ENCODE measurements around the gene KIF24. TPM values are rescaled to one million over a fixed set of nuclear protein-coding genes. Genes with fewer than 3 reads are reported as not detected.
"Not testable (repeated sequence)": the region's sequence is repeated elsewhere in the genome, so short reads cannot be mapped to it uniquely, and the experiment has no call there.

The KIF24 gene
- total and polyA plus RNA-seq, 4 donors = 2.8 to 5.3 (median 3.9) TPM

GRCh38 chr9:34365282-34365681 is 36.2 kb upstream of the KIF24 start:
- Histone ChIP-seq H3K4me3 (ENCODE audit: low read depth, low read length) (no peak overlapping the region), H3K36me3 (ENCODE audit: control insufficient read depth, insufficient read depth, low read length) (peaks cover 4% of the 10 kb centered on the region), H3K9me3 (ENCODE audit: control insufficient read depth, insufficient read depth, low read length) (no peaks in the 10 kb centered on the region), H3K27ac (ENCODE audit: low read depth, low read length) (no peak overlapping the region), H3K27me3 (ENCODE audit: control insufficient read depth, insufficient read depth, low read length) (no peaks in the 10 kb centered on the region), H3K4me1 (ENCODE audit: control insufficient read depth, insufficient read depth, low read length) (peaks cover 5% of the 10 kb centered on the region)
- 100% methylated on average over 1 of the region's 2 CpGs for WGBS (ENCODE audit: insufficient coverage)
- no peak for DNase-seq (ENCODE audit: low read depth in 4 of 6, low spot score in 6 of 6)

- DNase-seq (ENCODE audit: low read depth in 4 of 6, low spot score in 6 of 6) = peak in 2 of 6 donors; percentile 6 to 38
- H3K9me3 ChIP-seq (ENCODE audit: control insufficient read depth, insufficient read depth, low read length) = no peaks in the 10 kb centered on the region
- H3K4me3 ChIP-seq (ENCODE audit: low read depth, low read length) = no peak overlapping the region
- H3K4me1 ChIP-seq (ENCODE audit: control insufficient read depth, insufficient read depth, low read length) = peaks cover 4% of the 10 kb centered on the region
- peak overlapping the region; percentile 12 for H3K27ac ChIP-seq (ENCODE audit: low read depth, low read length)
- no peaks in the 10 kb centered on the region for H3K36me3 ChIP-seq (ENCODE audit: control insufficient read depth, insufficient read depth, low read length)
- 24% methylated on average over 3 of the region's 13 CpGs for WGBS (ENCODE audit: insufficient coverage)
- H3K27me3 ChIP-seq (ENCODE audit: control insufficient read depth, insufficient read depth, low read length) = no peaks in the 10 kb centered on the region
Observed at GRCh38 chr9:34363619-34364351, 34.7 kb upstream of the KIF24 start.

GRCh38 chr9:34362614-34363214 is 33.6 kb upstream of the KIF24 start:
- Histone ChIP-seq H3K36me3 (ENCODE audit: control insufficient read depth, insufficient read depth, low read length) (no peaks in the 10 kb centered on the region), H3K4me3 (ENCODE audit: low read depth, low read length) (no peak overlapping the region), H3K4me1 (ENCODE audit: control insufficient read depth, insufficient read depth, low read length) (peaks cover 4% of the 10 kb centered on the region), H3K27ac (ENCODE audit: low read depth, low read length) (no peak overlapping the region), H3K9me3 (ENCODE audit: control insufficient read depth, insufficient read depth, low read length) (no peaks in the 10 kb centered on the region), H3K27me3 (ENCODE audit: control insufficient read depth, insufficient read depth, low read length) (no peaks in the 10 kb centered on the region)
- DNase-seq (ENCODE audit: low read depth in 4 of 6, low spot score in 6 of 6) = no peak
- WGBS (ENCODE audit: insufficient coverage) = 94% methylated on average over 2 of the region's 4 CpGs

GRCh38 chr9:34352957-34353356 is 23.9 kb upstream of the KIF24 start:
- not testable (repeated sequence) for H3K27ac ChIP-seq (ENCODE audit: low read depth, low read length); H3K27me3 ChIP-seq (ENCODE audit: control insufficient read depth, insufficient read depth, low read length); H3K4me1 ChIP-seq (ENCODE audit: control insufficient read depth, insufficient read depth, low read length); H3K4me3 ChIP-seq (ENCODE audit: low read depth, low read length); DNase-seq (ENCODE audit: low read depth in 4 of 6, low spot score in 6 of 6); H3K9me3 ChIP-seq (ENCODE audit: control insufficient read depth, insufficient read depth, low read length); H3K36me3 ChIP-seq (ENCODE audit: control insufficient read depth, insufficient read depth, low read length)
- WGBS (ENCODE audit: insufficient coverage) = 100% methylated on average over 1 of the region's 1 CpG

GRCh38 chr9:34352122-34352652 is 23.1 kb upstream of the KIF24 start:
- H3K4me3 ChIP-seq (ENCODE audit: low read depth, low read length); DNase-seq (ENCODE audit: low read depth in 4 of 6, low spot score in 6 of 6); H3K4me1 ChIP-seq (ENCODE audit: control insufficient read depth, insufficient read depth, low read length); H3K27ac ChIP-seq (ENCODE audit: low read depth, low read length); H3K27me3 ChIP-seq (ENCODE audit: control insufficient read depth, insufficient read depth, low read length); H3K36me3 ChIP-seq (ENCODE audit: control insufficient read depth, insufficient read depth, low read length); H3K9me3 ChIP-seq (ENCODE audit: control insufficient read depth, insufficient read depth, low read length): not testable (repeated sequence)
- 100% methylated on average over 4 of the region's 7 CpGs for WGBS (ENCODE audit: insufficient coverage)

- WGBS (ENCODE audit: insufficient coverage) = no CpG with 5 or more reads among the region's 3 CpGs
- H3K9me3 ChIP-seq (ENCODE audit: control insufficient read depth, insufficient read depth, low read length) = no peaks in the 10 kb centered on the region
Observed at GRCh38 chr9:34349324-34349723, 20.3 kb upstream of the KIF24 start.

GRCh38 chr9:34347800-34348158 is 18.7 kb upstream of the KIF24 start:
- no peak for DNase-seq (ENCODE audit: low read depth in 4 of 6, low spot score in 6 of 6)
- Histone ChIP-seq H3K9me3 (ENCODE audit: control insufficient read depth, insufficient read depth, low read length) (no peaks in the 10 kb centered on the region), H3K27ac (ENCODE audit: low read depth, low read length) (no peak overlapping the region), H3K27me3 (ENCODE audit: control insufficient read depth, insufficient read depth, low read length) (no peaks in the 10 kb centered on the region), H3K36me3 (ENCODE audit: control insufficient read depth, insufficient read depth, low read length) (peaks cover 14% of the 10 kb centered on the region), H3K4me3 (ENCODE audit: low read depth, low read length) (no peak overlapping the region), H3K4me1 (ENCODE audit: control insufficient read depth, insufficient read depth, low read length) (peaks cover 28% of the 10 kb centered on the region)

More at GRCh38 chr9:34349324-34349723, 20.3 kb upstream of the KIF24 start:
- Histone ChIP-seq H3K27me3 (ENCODE audit: control insufficient read depth, insufficient read depth, low read length) (no peaks in the 10 kb centered on the region), H3K36me3 (ENCODE audit: control insufficient read depth, insufficient read depth, low read length) (no peaks in the 10 kb centered on the region), H3K27ac (ENCODE audit: low read depth, low read length) (no peak overlapping the region), H3K4me1 (ENCODE audit: control insufficient read depth, insufficient read depth, low read length) (peaks cover 18% of the 10 kb centered on the region), H3K4me3 (ENCODE audit: low read depth, low read length) (no peak overlapping the region)
- DNase-seq (ENCODE audit: low read depth in 4 of 6, low spot score in 6 of 6) = no peak

- no peaks in the 10 kb centered on the region for H3K9me3 ChIP-seq (ENCODE audit: control insufficient read depth, insufficient read depth, low read length)
- DNase-seq (ENCODE audit: low read depth in 4 of 6, low spot score in 6 of 6) = no peak
- no peak overlapping the region for H3K27ac ChIP-seq (ENCODE audit: low read depth, low read length)
- H3K4me1 ChIP-seq (ENCODE audit: control insufficient read depth, insufficient read depth, low read length) = peaks cover 32% of the 10 kb centered on the region
- H3K4me3 ChIP-seq (ENCODE audit: low read depth, low read length) = no peak overlapping the region
- no peaks in the 10 kb centered on the region for H3K27me3 ChIP-seq (ENCODE audit: control insufficient read depth, insufficient read depth, low read length)
- peaks cover 14% of the 10 kb centered on the region for H3K36me3 ChIP-seq (ENCODE audit: control insufficient read depth, insufficient read depth, low read length)
- 77% methylated on average over 7 of the region's 15 CpGs for WGBS (ENCODE audit: insufficient coverage)
Observed at GRCh38 chr9:34346873-34347799, 18.1 kb upstream of the KIF24 start.

- H3K4me1 ChIP-seq (ENCODE audit: control insufficient read depth, insufficient read depth, low read length) = peaks cover 52% of the 10 kb centered on the region
- DNase-seq (ENCODE audit: low read depth in 4 of 6, low spot score in 6 of 6) = no peak
- H3K36me3 ChIP-seq (ENCODE audit: control insufficient read depth, insufficient read depth, low read length) = peaks cover 38% of the 10 kb centered on the region
- no peak overlapping the region for H3K4me3 ChIP-seq (ENCODE audit: low read depth, low read length)
- no CpG with 5 or more reads among the region's 1 CpG for WGBS (ENCODE audit: insufficient coverage)
- no peaks in the 10 kb centered on the region for H3K9me3 ChIP-seq (ENCODE audit: control insufficient read depth, insufficient read depth, low read length)
- H3K27me3 ChIP-seq (ENCODE audit: control insufficient read depth, insufficient read depth, low read length) = no peaks in the 10 kb centered on the region
- peak overlapping the region; percentile 54 for H3K27ac ChIP-seq (ENCODE audit: low read depth, low read length)
Observed at GRCh38 chr9:34343605-34344004, 14.5 kb upstream of the KIF24 start.

All from spinal cord (tissue), 10 donors.